ENCODE measurements around the gene PLET1. TPM values are rescaled to one million over a fixed set of nuclear protein-coding genes. Genes with fewer than 3 reads are reported as not detected.
A peak's percentile ranks its signal among the peaks of the same experiment; 100 is the strongest.

Gene PLET1
- total and polyA plus RNA-seq, 2 of the 8 experiments (the other 6 are each of a cell fraction or from before 2014, with no cell fraction given) = not detected

GRCh38 chr11:112281726-112282125 lies 21.1 kb upstream of the PLET1 start:
- H3K4me3 ChIP-seq (ENCODE audit: extremely low read depth in 1 of 4, insufficient read depth in 2 of 4, low read depth in 3 of 4, low read length in 4 of 4) = no peak overlapping the region
- no peaks in the 10 kb centered on the region for H3K79me1 ChIP-seq (ENCODE audit: low read depth, low read length)
- no peak overlapping the region for H3K18ac ChIP-seq (ENCODE audit: extremely low read depth, low read length)
- 77% methylated on average over 4 of the region's 4 CpGs; no CpG with 5 or more reads in 1 of the 2 experiments for WGBS, 2 experiments (ENCODE audit: extremely low coverage in 1 of 2, insufficient coverage in 1 of 2, insufficient read length in 1 of 2, insufficient replicate concordance in 2 of 2, low coverage in 1 of 2, low lambda C conversion rate in 2 of 2, missing lambda C conversion rate in 1 of 2)
- no peak overlapping the region for H4K91ac ChIP-seq (replicated peaks; ENCODE audit: insufficient read length, low read length)
- no peaks in the 10 kb centered on the region for H3K9me3 ChIP-seq (ENCODE audit: insufficient read depth in 2 of 2, low read depth in 1 of 2, low read length in 1 of 2)
- no peak overlapping the region for H3K4ac ChIP-seq (replicated peaks; ENCODE audit: insufficient read length, low read depth, low read length)
- no peak overlapping the region for H2AFZ ChIP-seq (ENCODE audit: low read length)
- POLR2A ChIA-PET (ENCODE audit: partially characterized antibody) = interaction anchor here (1.5 kb wide), 1 partner anchor 11 kb away, joined by 3 read pairs; no protein-coding TSS in a partner anchor
- H3K79me2 ChIP-seq (ENCODE audit: control insufficient read depth in 1 of 2, insufficient read depth in 2 of 2, low read length in 2 of 2) = no peaks in the 10 kb centered on the region
- peaks cover 0 to 4% (median 3%) of the 10 kb centered on the region in 4 experiments; a peak in 4 of 7 replicates for H3K4me1 ChIP-seq (replicated peaks in 1 of 4; ENCODE audit: control insufficient read depth in 3 of 4, insufficient read depth in 4 of 4, low read length in 3 of 4)
- no peak for DNase-seq (ENCODE audit: low read depth in 1 of 2, low spot score in 2 of 2)
- no peak overlapping the region for H2BK120ac ChIP-seq (replicated peaks; ENCODE audit: low read depth, low read length)
- no peaks in the 10 kb centered on the region for H4K20me1 ChIP-seq (replicated peaks in 1 of 2; ENCODE audit: control insufficient read depth in 1 of 2, insufficient read depth in 2 of 2, low read length in 2 of 2)
- H3K56ac ChIP-seq (replicated peaks; ENCODE audit: insufficient read length, low read depth, low read length) = no peak overlapping the region
- no peaks in the 10 kb centered on the region for H3K36me3 ChIP-seq (ENCODE audit: control insufficient read depth in 2 of 4, insufficient read depth in 4 of 4, low read length in 3 of 4)
- no peak overlapping the region for H3K4me2 ChIP-seq (ENCODE audit: insufficient read depth in 1 of 2, low read depth in 2 of 2, low read length in 2 of 2)
- H4K8ac ChIP-seq (ENCODE audit: extremely low read depth, insufficient read depth, low read length) = no peak overlapping the region
- TF ChIP-seq TAF7 (optimal IDR thresholded peaks at IDR 0.05; ENCODE audit: borderline replicate concordance, low read depth, low read length) (no peak), EZH2 (IDR thresholded peaks at IDR 0.05; ENCODE audit: low read depth, low read length, severe bottlenecking) (no peak), KDM1A (IDR thresholded peaks at IDR 0.05; ENCODE audit: borderline replicate concordance, low read length) (no peak), NRF1 (IDR thresholded peaks at IDR 0.05; ENCODE audit: low read depth, low read length) (no peak), BACH1 (IDR thresholded peaks at IDR 0.05; ENCODE audit: low read length) (no peak), USF2 (IDR thresholded peaks at IDR 0.05; ENCODE audit: low read length) (no peak), EP300 (IDR thresholded peaks at IDR 0.05; ENCODE audit: borderline replicate concordance in 1 of 2, low read depth in 2 of 2, low read length in 2 of 2) (no peak), ATF3 (IDR thresholded peaks at IDR 0.05; ENCODE audit: insufficient read depth, low read depth, low read length) (no peak), CHD1 (IDR thresholded peaks at IDR 0.05; ENCODE audit: low read depth, low read length) (no peak), POU5F1 (IDR thresholded peaks at IDR 0.05; ENCODE audit: low read depth, low read length) (no peak)
- H4K5ac ChIP-seq (ENCODE audit: insufficient read length, low read depth, low read length) = no peak overlapping the region
- FAIRE-seq = no peak
- H3K23me2 ChIP-seq (ENCODE audit: low read depth, low read length) = peaks cover 2% of the 10 kb centered on the region; the same call in 1 of the 2 replicates
- peaks cover 0 to 4% (median 2%) of the 10 kb centered on the region in 4 experiments; a peak in 2 of 7 replicates for H3K27me3 ChIP-seq (replicated peaks in 1 of 4; ENCODE audit: control insufficient read depth in 3 of 4, extremely low read depth in 1 of 4, insufficient read depth in 3 of 4, low read length in 3 of 4)
- 0 out of 2 replicates have a peak overlapping the region, but pooled peaks have one; percentile 11 for H2AK5ac ChIP-seq (ENCODE audit: low read depth, low read length)
- H3K9ac ChIP-seq (replicated peaks in 1 of 4; ENCODE audit: extremely low read depth in 1 of 4, low read depth in 3 of 4, low read length in 3 of 4) = no peak overlapping the region
- H2BK15ac ChIP-seq (ENCODE audit: low read length) = no peak overlapping the region
- no peak overlapping the region for H3K14ac ChIP-seq (ENCODE audit: insufficient read length)
- no peak overlapping the region; the same call in 1 of the 2 replicates for H2BK5ac ChIP-seq (ENCODE audit: low read depth, low read length)
- no peak overlapping the region for H3K27ac ChIP-seq (ENCODE audit: low read depth, low read length)
- H3K23ac ChIP-seq (ENCODE audit: insufficient read length) = no peak overlapping the region
- H2BK20ac ChIP-seq (ENCODE audit: low read length) = no peak overlapping the region
- CTCF ChIA-PET (ENCODE audit: partially characterized antibody) = interaction anchor here (0.5 to 14.7 kb wide), 27 partner anchors 10 to 1008 kb away, joined by 3 to 257 read pairs (median 4); partner anchors contain the start of genes BCO2 and PTS
- 0 out of 2 replicates have a peak overlapping the region, but pooled peaks have one; percentile 27 for H2BK12ac ChIP-seq (ENCODE audit: low read depth, low read length)
